ENCODE results near the gene FECH.

Gene FECH

GRCh38 chr18:57627488-57627887 is 41.0 kb upstream of the FECH start:
- TF ChIP-seq CTCF (IDR thresholded peaks at IDR 0.05): no peak

GRCh38 chr18:57624988-57625387 is 38.5 kb upstream of the FECH start:
- no peak for TF ChIP-seq CTCF (IDR thresholded peaks at IDR 0.05)

- TF ChIP-seq CTCF (IDR thresholded peaks at IDR 0.05): no peak
Observed at GRCh38 chr18:57621246-57621604, 34.7 kb upstream of the FECH start.

- no peak for TF ChIP-seq CTCF (IDR thresholded peaks at IDR 0.05)
Observed at GRCh38 chr18:57619876-57620275, 33.4 kb upstream of the FECH start.

- TF ChIP-seq CTCF (IDR thresholded peaks at IDR 0.05): no peak
Observed at GRCh38 chr18:57618910-57619309, 32.4 kb upstream of the FECH start.

GRCh38 chr18:57603871-57604270 is 17.4 kb upstream of the FECH start:
- no peak for TF ChIP-seq CTCF (IDR thresholded peaks at IDR 0.05)

- no peak for TF ChIP-seq CTCF (IDR thresholded peaks at IDR 0.05)
Observed at GRCh38 chr18:57595347-57595746, 8.8 kb upstream of the FECH start.

- TF ChIP-seq CTCF (IDR thresholded peaks at IDR 0.05): no peak
Observed at GRCh38 chr18:57589161-57589560, 2.7 kb upstream of the FECH start.
